ENCODE measurements around the gene NPHP4.

DNA sequence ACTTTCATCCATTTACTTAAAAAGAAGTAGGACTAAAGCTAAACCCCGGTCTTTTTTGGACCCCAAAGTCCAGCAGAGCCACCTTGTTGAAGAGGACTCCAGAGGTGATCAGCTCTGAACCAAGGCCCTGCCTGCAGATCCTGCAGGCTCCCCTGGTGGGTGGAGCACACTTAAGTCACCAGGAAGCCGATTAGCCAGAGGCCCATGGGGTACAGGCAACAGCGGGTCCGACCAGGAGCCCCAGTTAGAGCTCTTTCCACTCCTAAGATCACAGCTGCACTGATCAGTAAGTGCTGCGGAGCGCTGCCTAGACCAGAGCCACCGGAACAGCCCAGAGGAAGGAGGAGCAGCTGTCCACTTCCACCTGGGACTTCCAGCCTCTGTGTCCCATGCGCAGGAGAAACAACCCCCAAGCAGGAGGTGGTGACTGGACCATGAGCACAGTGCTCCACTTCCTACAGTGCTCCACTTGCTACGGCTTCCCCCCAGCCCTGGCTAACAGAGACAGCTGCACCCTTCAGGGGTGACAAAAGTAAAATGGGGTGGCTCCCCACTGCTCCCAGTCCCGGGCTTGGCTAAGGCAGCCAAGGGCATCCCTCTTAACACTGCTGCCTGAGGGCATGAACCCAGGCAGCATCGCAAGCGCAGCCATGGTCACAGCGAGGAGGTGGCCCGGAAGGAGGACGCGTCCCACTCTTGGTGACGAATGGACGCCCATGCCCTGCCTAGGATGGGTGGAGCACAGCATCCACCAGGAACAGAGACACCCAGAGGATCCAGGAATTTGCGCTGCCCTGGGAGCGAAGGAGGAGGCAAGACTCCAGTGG, 58.0 kb downstream of the NPHP4 start:
- TF ChIP-seq, protein P1, sequence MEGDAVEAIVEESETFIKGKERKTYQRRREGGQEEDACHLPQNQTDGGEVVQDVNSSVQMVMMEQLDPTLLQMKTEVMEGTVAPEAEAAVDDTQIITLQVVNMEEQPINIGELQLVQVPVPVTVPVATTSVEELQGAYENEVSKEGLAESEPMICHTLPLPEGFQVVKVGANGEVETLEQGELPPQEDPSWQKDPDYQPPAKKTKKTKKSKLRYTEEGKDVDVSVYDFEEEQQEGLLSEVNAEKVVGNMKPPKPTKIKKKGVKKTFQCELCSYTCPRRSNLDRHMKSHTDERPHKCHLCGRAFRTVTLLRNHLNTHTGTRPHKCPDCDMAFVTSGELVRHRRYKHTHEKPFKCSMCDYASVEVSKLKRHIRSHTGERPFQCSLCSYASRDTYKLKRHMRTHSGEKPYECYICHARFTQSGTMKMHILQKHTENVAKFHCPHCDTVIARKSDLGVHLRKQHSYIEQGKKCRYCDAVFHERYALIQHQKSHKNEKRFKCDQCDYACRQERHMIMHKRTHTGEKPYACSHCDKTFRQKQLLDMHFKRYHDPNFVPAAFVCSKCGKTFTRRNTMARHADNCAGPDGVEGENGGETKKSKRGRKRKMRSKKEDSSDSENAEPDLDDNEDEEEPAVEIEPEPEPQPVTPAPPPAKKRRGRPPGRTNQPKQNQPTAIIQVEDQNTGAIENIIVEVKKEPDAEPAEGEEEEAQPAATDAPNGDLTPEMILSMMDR (optimal IDR thresholded peaks at IDR 0.05 in 1 of 3, IDR thresholded peaks at IDR 0.05 in 1 of 3, conservative IDR thresholded peaks at IDR 0.05 in 1 of 3; ENCODE audit: extremely low read depth in 1 of 3, insufficient read depth in 2 of 3, low read length in 3 of 3) = no peak
- no peak for TF ChIP-seq EZH2 (IDR thresholded peaks at IDR 0.05; ENCODE audit: low read length)
